HG02840 (cell line): ENCODE results near the gene THSD8.
"Not testable (repeated sequence)": the region's sequence is repeated elsewhere in the genome, so short reads cannot be mapped to it uniquely, and the experiment has no call there.

Experiments used
- ATAC-seq: cut with Tn5 transposase; IDR thresholded peaks from one replicate; pipeline ENCODE4 v1.9.1; 2021; ENCODE audit warnings: mild to moderate bottlenecking, moderate library complexity, moderate number of reproducible peaks; ENCODE audit not compliant: unreplicated experiment, low FRiP score

THSD8 gene

DNA sequence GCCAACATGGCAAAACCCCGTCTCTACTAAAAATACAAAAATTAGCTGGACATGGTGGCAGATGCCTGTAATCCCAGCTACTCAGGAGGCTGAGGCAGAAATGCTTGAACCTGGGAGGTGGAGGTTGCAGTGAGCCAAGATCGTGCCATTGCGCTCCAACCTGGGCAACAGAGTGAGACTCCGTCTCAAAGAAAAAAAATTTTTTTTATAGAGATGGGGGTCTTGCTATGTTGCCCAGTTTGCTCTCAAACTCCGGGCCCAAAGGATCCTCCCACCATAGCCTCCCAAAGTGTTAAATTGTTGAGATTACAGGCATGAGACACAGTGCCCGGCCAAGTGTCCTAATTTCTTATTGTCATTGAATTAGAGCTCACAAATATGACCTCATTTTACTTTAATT, 15.3 kb downstream of the THSD8 start:
- ATAC-seq: not testable (repeated sequence)

DNA sequence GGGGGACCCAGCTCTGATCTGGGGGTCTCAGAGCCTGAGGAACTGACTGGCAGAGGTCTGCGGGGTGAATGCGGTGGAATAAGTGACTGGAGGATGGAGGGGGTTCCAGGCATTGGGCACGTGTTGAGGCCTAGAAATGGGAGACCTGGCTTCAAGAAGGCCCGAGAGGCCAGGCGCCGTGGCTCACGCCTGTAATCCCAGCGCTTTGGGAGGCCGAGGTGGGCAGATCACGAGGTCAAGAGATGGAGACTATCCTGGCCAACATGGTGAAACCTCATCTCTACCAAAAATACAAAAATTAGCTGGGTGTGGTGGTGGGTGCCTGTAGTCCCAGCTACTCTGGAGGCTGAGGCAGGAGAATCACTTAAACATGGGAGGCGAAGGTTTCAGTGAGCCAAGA, 15.9 kb downstream of the THSD8 start:
- ATAC-seq: not testable (repeated sequence)

DNA sequence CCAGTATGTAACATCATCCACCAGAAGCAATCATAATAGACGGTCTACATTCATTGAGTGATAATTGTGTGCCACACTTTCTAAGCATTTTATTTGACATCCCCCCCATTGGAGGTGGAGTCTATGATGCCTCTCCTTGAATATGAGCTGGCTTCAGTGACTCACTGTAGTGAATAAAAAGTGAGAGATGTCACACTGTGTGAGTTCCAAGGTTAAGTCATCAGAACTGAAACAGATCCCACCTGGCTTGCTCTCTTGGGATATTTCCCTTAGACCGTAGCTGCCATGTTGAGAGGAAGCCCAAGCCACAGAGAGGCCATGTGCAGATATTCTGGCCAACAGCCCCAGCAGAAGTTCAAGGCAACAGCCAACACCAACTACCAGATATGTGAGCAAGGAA, 19.9 kb downstream of the THSD8 start:
- ATAC-seq: no peak

DNA sequence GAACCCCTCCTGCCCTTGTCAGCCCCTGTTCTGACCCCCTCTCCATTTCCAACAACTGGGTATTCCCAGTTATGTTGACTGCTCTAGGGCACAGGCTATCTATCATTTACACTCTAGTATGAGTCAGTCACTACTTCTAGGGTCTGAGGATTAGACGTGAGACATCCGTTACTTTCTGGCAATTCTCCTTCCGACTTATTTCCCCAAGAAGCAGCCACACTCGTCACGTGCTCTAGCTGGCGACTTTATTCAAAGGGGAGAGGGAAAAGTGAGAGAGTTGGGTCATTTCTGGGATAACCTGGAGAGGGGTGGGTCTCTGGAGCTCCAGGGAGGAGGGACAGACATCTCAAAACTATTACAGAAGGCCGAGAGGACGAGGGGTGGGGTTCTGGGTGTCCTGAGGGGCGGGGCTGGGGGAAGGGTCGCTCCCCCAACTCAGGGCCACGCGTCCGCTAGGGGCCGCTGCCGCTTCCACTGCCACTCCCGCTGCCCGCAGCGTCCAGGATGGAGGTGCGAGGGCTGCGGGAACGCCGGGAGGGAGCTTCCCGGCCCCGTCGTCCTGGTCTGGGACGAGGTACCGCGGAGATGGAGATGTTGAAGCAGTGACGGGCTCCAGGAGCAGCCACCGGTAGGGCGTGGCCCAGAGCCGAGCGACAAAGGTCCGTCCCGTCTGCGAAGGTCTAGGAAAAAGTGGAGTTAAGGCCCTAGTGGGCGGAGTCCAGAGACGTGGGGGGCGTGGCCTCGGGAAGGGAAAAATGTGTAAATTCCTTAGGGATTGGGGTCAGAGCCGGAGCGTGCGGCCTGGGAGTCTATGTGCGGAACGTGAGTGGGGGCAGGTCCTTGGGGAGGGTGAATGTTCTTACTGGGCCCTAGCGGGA, 23.6 kb downstream of the THSD8 start:
- no peak for ATAC-seq

DNA sequence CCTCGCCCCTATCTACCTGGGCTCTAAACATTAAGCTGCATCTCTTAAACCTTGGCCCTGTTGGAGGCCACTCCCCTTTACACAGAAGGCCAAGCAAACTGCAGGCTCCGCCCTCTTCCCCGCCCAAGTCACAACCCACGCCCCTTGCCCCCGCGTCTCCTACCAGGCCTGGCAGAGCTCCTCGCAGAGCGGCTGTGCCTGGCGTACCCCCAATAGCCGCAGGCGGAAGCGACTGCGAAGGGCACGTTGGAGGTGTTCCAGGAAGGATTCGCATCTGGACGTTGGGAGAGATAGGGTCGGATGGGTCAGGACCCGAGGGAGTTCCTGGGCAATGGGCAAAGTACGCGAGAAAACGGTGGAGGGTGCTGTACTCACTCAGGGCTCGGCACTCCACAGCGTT, 26.6 kb downstream of the THSD8 start:
- ATAC-seq: no peak

DNA sequence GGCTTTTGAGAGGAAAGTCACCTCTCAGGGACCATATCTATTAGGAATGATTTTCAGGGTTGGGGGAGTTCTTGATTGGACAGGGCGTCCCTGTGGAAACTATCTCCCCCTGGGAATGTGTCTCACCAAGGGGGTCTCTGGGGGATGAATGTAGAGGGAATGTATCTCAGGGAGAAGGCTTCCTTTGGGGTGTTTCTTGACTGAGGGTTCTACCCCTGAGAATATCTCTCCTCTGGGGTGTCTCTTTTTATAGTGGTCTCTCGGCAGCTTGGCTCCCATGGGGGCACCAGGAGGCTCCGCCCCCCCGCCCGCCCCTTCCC, 31.5 kb downstream of the THSD8 start:
- no peak for ATAC-seq

DNA sequence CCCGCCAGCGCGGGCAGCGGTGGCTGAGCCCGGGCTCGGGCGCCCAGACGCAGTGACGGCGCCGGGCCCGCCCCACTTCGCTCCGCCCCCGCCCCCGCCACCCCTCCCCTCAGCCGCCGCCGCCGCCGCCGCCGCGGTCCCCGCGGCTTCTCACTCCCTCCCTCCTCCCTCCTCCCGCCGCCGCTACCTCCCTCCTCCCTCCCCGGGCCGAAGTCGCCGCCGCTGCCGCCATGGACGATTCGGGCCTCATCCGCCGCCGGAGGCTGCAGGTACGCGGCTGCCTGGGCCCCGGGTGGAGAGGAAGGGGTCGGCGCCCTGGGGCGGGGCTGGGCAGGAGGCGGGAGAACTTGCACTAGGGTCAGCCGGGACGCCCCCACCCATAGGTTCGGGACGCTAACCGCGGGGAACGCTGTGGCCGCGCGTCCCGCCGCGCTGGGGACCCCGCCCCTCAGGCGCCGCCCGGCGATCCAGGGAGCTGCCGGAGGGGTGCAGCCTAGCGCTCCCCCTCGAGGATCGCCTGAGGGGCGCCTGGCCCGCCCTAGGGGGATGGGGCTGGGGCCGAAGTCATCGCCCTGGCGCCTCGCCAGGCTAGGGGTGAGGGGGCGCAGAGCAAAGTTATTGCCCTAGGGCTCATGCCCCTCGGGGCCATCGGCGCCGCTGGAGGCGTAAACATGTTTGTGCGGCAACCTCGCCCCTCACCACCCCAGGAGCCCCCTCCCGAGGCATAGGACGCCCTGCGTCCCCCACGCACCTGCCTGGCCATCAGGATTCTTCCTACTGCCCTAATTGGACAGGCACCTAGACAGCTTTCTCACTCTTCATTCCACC, 32.1 kb downstream of the THSD8 start:
- no peak for ATAC-seq

DNA sequence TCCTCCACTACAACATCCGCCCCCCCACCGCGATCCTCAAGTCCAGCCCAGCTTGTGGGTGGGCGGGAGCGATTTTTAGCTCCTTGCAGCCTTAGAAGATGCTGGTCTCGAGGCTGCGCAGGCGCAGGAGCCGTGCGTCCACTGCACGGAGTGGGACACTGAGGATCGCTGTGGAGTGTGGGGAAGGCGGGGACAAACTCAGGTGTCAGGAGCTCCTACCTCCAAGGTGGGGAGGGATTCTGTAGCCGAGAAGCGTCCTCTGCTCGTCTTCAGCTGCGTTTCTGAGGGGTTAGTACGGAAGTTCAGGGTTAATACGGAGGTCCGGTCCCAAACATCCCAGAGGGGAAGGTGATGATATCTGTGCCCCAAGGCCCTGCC, 32.7 kb downstream of the THSD8 start, which contains the start of gene RTBDN:
Gene RTBDN (minus strand): TSS at position 14 of the 378 bp plus-strand sequence. CDS start 4,600 bp downstream, outside the sequence.
- ATAC-seq: no peak

DNA sequence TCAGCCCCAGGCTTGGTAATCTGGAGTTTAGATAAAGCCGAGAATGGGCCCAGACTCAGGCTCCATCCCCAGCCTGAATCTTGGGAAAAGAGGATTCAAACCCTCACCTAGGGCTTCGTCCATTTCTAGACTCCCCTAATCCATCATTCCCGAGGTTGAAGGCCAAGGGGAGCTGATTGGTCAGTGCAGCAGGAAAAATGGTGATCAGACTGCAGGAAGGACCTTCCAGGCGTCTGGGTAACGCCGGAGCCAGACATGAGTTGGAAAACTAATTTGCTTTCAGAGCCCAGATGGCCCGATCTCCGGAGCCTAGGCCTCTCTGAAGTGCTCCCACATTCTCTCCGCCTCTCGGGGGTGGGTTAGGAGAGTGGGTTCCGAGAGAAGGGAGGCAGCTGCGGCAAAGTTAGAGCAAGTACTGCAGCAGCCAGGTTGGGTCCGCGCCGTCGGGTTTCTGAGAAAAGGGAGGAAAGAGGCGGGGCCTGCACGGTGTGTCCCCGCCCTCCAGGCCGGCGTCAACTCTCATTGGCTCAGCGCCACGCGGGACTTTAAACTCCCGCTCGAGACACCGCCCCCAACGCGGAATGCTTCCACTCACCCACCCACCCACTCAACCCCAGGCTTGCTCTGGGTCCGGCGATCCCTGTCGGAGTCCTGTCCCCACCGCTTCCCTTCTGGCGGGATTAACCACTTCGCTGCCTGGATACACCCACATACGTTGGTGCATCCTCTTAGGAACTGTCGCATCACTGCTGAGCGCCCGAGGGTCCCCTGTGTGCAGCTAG, 33.3 kb downstream of the THSD8 start:
- ATAC-seq: no peak

DNA sequence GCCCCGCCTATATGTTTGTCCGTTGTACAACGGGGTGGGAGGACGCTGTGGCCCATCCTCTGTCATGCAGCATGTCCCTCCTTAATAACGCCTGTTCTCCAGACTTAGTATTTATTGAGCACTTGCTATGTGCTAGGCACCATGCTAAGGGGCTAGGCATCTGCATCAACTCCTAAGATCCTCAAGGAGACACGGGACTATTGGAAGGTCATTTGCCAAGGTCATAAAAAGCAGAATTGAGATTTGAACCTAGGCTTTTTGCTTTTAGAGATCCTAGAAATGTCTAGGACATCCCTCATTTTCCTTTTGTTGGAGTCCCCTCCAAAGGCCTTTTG, 34.6 kb downstream of the THSD8 start:
- no peak for ATAC-seq

DNA sequence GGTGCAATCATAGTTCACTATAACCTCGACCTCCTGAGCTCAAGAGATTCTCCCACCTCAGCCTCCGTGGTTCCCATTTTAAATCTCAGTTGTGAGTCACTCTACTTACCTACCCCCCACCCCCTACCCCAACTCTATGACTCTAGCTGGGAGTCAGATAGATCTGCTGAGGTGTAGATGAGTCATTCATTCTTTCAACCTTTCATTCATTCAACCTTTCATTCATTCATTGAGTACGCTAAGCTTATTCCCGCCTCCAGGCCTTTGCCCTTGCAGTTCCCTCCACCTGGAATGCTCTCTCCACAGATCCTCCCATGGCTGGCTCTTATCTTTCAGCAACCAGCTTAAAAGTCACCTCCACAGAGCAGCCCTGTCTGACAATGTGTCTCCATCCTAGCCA, 35.4 kb downstream of the THSD8 start:
- no peak for ATAC-seq

DNA sequence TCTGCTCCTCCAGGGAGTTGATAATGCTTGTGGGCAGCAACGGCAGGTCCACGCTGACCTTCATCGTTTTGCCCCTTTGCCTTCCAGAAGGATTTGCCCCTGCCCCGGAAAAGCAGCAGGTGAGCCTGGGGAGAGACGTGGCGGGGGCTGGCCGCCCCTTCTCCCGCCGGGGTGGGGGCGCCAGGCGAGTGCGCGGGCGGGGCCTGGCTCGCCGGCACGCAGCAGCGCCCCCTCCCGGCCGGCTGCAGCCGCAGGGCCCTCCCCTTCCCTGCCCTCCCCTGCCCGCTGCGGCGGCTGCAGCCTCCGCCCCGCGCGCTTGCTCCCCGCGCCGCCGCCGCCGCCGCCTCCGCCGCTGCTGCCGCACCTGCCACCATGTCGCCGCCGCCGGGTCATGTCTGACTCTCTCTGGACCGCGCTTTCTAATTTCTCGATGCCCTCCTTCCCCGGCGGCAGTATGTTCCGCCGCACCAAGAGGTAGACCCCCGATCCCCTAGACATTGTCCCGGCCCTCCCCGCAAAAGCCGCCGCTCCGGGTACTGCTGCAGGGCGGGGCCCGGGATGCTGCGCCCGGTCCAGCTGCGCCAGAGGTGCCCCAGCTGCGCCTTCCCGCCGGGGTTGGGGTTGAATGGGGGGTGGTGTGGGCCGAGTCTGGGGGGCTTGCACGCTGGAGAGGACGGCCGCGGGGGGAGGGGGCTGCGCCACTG, 36.5 kb downstream of the THSD8 start, which contains the start of gene MAST1:
Gene MAST1 (plus strand): TSS at position 334 of the 704 bp plus-strand sequence. CDS start 58 bp downstream, at position 392.
- ATAC-seq: no peak

DNA sequence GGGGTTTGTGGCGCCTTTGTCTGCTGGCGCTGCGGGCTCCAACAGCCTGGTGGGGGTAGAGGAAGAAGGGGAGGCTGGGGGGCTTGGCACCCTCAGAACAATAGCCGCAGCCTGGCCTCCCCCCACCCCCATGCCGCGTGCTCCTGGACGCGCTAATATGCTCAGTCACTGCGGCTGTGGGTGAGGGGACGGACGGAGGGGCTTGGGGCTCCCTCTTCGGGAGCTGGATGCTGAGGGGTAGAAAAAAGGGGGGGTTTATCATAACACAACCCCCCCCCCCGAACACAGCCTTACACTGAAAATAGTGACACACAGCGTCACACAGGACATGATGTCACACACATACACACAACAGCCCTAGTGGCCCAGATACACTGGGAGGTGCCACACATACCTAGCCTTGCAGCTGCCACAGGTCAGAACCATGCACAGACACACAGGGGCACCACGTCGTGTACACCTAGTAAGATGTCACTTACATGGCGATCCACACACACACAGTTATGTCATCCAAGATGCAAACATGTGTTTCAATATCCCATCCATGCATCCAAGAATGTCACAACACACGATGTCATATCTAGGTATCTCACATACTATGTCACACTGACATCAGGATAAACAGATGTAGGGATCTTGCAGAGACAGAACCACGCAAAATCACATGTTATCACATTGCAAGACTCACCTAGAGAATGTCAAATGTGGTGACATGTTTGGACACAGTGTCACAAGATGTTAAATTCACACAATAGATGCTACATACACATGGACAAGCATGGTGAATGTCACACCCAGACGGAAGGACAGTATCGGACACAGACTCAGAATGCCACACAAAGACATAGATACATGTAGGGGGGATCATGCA, 37.3 kb downstream of the THSD8 start:
- no peak for ATAC-seq

DNA sequence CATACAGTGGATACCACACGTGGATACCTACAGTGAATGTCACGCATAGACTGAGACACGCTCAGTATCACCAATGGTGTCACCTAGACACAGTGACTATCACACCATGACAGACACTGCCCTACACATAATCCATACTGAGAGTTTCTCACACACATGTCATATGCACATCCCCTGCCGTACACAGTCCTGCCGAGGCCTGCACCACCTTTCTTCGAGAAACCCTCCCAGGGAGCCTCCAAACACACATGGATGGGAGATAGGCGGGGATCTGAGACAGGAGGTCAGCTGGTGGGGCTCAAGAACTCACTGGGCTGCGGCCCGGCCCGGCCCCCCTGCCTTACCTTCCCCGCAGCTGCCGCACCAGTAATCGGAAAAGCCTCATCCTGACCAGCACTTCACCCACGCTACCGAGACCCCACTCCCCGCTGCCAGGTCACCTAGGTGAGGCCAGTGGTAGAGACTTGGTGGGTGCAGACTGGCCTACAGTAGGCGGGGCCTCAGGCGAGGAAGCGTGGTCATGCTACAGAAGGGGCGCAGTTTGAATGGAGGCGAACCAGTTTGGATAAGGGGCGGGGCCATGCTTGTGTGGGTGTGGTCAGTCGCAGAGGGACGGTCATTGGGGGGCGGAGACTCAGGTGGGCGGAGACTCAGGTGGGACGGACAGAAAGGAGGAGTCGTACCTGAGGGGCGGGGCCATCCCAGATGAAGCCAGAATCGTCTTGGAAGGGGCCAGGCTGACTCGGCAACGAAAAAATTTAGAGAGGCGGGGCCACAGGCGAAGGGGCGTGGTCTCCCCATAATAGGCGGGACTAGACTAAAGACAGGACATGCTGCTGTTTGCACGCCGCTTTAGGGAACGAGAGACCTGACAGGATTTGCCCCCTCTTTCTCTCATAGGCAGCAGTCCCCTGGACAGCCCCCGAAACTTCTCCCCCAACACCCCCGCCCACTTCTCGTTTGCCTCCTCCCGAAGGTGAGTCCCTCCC, 38.5 kb downstream of the THSD8 start:
- no peak for ATAC-seq

DNA sequence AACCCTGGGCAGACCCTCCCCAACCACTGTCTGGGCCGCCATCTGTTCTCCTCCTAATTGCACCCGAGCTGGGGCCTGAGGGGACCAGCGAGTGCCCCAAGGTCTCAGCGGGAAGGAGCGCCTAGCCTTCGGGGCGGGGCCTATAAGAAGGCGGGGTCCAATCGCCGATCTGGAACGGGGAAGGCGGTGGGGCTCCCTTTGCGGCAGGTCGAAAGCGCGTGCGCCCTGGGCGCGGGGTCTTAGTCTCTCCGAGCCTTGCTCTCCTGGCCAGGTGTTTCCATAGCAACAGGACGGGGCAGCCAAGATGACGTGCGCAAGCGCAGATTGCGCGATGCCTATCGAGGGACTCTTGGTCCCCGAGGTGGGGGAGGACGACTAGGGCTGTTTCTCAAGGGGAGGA, 39.2 kb downstream of the THSD8 start:
- ATAC-seq: no peak

DNA sequence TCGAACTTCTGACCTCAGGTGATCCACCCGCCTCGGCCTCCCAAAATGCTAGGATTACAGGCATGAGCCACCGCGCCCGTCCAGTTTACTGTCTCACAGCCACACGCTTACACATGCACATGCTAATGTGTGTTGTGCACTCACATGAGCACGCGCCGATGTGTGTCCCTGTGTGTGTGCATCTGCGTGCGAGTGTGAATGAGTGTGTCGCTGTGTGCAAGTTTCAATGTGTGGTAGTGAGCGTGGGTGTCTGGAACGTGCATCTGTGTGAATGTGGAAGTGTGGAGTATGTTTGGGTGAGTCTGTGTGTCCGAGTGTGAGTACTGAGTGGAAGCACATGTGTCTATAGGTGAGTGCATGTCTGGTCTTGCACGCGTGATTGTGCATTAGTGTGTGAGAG, 40.6 kb downstream of the THSD8 start:
- ATAC-seq: no peak

DNA sequence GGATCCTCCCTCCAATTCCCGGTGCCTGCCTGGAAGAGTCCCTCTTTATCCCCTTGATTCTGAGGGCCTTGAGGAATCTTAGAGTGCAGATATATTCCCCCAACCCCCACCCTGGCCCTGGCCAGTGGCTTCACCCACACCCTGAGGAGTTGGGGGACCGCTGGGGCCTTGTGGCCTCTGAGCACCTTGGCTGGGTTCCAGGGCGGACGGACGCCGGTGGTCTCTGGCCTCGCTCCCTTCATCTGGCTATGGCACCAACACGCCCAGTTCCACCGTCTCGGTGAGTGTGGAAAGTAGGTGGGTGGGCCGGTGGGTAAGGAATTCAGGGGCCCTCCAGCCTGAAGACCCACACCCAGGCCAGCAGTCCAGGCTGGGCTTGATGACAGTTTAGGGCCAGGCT, 41.5 kb downstream of the THSD8 start:
- no peak for ATAC-seq

DNA sequence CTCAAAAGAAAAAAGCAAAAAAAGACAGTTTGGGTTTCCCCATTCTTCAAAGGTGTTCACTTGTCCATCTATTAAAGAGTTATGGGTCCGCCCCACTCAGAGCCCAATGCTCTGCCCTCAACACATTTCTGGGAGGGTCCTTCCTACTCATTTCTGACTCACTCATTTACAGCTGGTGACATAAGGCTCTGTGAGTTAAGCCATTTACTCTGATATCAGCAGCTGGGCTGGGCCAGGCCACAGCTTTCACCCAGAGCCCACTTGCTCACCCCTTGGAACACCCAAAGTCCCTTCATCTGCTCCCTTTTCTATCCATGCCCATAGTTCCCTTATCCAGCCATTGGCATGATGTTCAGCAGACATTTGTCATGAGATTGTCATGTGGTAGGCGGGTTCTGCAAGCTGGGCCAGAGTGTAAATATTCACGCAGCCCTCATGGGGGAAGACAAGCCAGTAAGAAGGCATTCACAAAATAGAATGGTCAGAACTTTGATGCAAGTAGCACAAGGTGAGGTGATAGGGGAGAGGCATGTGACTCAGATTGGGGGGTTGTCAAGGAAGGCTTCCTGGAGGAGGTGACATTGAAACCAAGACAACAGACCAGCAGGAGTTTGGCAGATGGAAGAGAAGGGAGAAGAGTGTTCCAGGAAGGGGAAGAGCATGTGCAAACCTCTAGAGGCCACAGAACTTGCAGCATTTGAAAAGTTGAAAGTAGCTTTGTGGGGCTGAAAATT, 42.3 kb downstream of the THSD8 start:
- no peak for ATAC-seq
